Rectal smooth muscle tissue (tissue), 1 donor: ENCODE data around the gene KCNMB1.

ENCODE experiments used
- H3K27ac ChIP-seq: one replicate; pipeline ENCODE4 v1.7.0; 2013; ENCODE audit warnings: low read depth, low read length, inconsistent platforms
- H3K27me3 ChIP-seq: one replicate; pipeline ENCODE4 v1.7.0; 2013; ENCODE audit warnings: low read length; ENCODE audit not compliant: control insufficient read depth, insufficient read depth
- H3K36me3 ChIP-seq: one replicate; pipeline ENCODE4 v1.7.0; 2013; ENCODE audit warnings: low read length; ENCODE audit not compliant: control insufficient read depth, insufficient read depth
- H3K4me1 ChIP-seq: one replicate; pipeline ENCODE4 v1.7.0; 2013; ENCODE audit warnings: low read length; ENCODE audit not compliant: control insufficient read depth, insufficient read depth
- H3K4me3 ChIP-seq: one replicate; pipeline ENCODE4 v1.7.0; 2013; ENCODE audit warnings: low read length
- H3K9ac ChIP-seq: one replicate; pipeline ENCODE4 v1.7.0; 2013; ENCODE audit warnings: low read length

KCNMB1 gene

DNA sequence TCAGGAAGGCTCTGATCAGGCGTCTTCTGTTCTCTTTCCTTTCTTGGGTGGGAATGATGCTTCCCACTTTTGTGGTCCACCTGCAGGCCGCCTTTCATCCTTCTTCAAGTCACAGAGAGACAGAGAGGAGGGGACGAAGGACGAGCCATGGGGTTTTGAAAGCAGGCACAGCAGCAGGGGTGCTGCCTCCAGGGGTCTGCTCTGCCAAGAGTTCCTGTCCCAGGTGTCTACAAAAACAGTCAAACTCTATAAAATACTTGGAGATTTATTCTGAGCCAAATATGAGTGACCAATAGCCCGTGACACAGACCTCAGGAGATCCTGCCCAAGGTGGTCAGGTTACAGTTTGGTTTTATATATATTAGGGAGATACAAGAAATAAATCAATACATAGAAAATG is 57.1 kb downstream of the KCNMB1 start:
- Histone ChIP-seq H3K4me1 (no peaks in the 10 kb centered on the region), H3K9ac (no peak overlapping the region), H3K4me3 (no peak overlapping the region), H3K27me3 (no peaks in the 10 kb centered on the region), H3K27ac (no peak overlapping the region), H3K36me3 (no peaks in the 10 kb centered on the region)

DNA sequence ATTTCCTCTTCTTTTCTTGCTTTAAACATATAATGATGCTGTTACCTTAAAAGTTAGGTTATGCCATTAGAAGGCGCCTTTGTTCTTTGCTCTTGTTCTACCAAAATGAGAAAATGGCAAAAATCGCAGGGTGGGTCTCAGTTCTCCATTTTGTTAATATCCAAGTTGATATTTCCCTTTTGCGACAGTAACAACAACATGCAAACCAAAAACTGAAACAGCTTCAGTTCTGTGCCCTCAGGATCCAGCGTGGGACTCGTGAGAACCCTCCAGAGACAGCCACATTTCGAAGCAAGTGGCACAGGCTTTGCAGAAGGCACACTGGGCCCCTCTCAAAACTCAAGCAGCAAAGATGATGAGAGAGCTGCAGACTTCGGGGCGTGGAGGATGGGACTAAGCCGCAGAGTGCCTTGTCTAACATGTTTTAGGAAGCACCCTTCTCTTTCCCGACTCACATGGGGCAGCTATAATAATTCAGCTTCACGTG is 58.6 kb downstream of the KCNMB1 start:
- Histone ChIP-seq H3K27me3 (no peaks in the 10 kb centered on the region), H3K36me3 (no peaks in the 10 kb centered on the region), H3K9ac (no peak overlapping the region), H3K4me1 (no peaks in the 10 kb centered on the region), H3K27ac (no peak overlapping the region), H3K4me3 (no peak overlapping the region)

DNA sequence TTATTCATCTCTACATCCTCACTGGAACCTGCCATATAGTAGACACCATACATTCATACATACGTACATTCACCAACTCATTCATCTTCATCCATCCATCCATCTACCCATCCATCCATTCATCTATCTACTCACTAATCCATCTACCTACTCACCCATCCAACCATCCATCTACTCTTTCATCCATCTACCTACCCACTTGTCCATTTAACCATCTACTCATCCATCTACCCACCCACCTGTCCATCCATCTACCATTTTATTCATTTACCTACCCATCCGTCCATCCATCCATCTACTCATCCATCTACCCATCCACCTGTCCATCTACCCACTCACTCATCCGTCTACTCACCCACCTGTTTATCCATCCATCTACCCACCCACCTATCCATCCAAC is 59.6 kb downstream of the KCNMB1 start:
- no peak overlapping the region for H3K9ac ChIP-seq
- no peaks in the 10 kb centered on the region for H3K36me3 ChIP-seq
- no peak overlapping the region for H3K4me3 ChIP-seq
- no peaks in the 10 kb centered on the region for H3K4me1 ChIP-seq
- no peak overlapping the region for H3K27ac ChIP-seq
- no peaks in the 10 kb centered on the region for H3K27me3 ChIP-seq

DNA sequence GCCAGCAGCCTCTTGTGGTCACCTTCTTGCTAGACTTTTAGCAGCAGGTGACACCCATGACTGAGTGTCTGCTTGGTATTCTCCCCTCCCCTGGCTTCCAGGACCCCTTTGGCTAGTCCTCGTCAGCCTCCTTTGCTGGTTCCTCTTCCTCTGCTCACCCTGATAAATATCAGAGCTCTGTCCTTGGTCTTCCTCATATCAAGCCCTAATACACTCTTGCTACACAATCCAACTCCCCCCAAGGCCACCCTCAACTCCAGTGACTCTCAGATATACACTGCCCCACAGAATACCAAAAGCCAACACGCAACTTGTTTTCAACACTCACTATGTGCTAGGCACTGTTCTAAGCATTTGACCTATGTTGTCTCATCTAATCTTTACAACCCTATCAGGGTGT is 61.3 kb downstream of the KCNMB1 start:
- no peak overlapping the region for H3K4me3 ChIP-seq
- no peaks in the 10 kb centered on the region for H3K36me3 ChIP-seq

DNA sequence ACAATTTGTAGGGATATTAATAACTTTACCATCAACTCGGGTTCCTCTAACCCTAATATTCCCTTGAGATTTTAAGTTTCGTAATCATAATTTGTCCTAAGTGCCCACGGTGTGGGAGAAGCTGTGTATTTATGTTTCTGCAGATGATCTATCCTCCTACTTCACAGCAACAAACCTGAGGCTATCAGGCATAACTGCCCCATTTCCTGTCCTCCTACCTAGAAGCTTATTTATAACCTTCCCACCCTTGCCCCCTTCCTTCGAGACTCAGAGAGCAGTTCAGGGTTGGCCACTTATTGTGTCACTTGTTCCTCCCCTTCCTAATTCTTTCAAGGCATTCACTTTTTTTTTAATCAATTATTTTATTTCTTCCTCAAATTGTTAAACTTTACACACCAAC is 62.0 kb downstream of the KCNMB1 start:
- no peak overlapping the region for H3K9ac ChIP-seq
- H3K27me3 ChIP-seq, result no peaks in the 10 kb centered on the region
- H3K4me1 ChIP-seq, result no peaks in the 10 kb centered on the region
- H3K27ac ChIP-seq, result no peak overlapping the region
- H3K4me3 ChIP-seq, result no peak overlapping the region
- no peaks in the 10 kb centered on the region for H3K36me3 ChIP-seq

More for the DNA sequence above, 61.3 kb downstream of the KCNMB1 start:
- Histone ChIP-seq H3K27me3 (no peaks in the 10 kb centered on the region), H3K4me1 (no peaks in the 10 kb centered on the region), H3K27ac (no peak overlapping the region), H3K9ac (no peak overlapping the region)
